ENCODE results near the gene HSPB9. TPM values are rescaled to one million over a fixed set of nuclear protein-coding genes. Genes with fewer than 3 reads are reported as not detected.

Gene HSPB9
- total and polyA plus RNA-seq, 2 of the 8 experiments (the other 6 are each of a cell fraction or from before 2014, with no cell fraction given): 0.27 to 0.30 TPM

- TF ChIP-seq CHD1 (IDR thresholded peaks at IDR 0.05; ENCODE audit: low read depth, low read length): no peak
- no peak for TF ChIP-seq RXRA (IDR thresholded peaks at IDR 0.05; ENCODE audit: insufficient read depth, low read depth, low read length)
Observed at GRCh38 chr17:42107597-42108576, 14.7 kb upstream of the HSPB9 start (continued).

Data from H1 (cell line).